Nephron (organoid): ENCODE results near the gene LRRC4C.
A peak's percentile ranks its signal among the peaks of the same experiment; 100 is the strongest.

Experiments
- H3K27ac Mint-ChIP-seq, 3 experiments: 2 replicates each; pipeline ENCODE4 v1.8.0; 2020; ENCODE audit warnings: mixed read lengths in 3 of 3, mild to moderate bottlenecking in 2 of 3, moderate library complexity in 1 of 3
- H3K27me3 Mint-ChIP-seq: 2 replicates; pipeline ENCODE4 v1.8.0; 2021; ENCODE audit warnings: low read depth, mild to moderate bottlenecking, moderate library complexity, mixed read lengths
- H3K36me3 Mint-ChIP-seq: 2 replicates; pipeline ENCODE4 v1.8.0; 2020; ENCODE audit warnings: low read depth, mixed read lengths
- H3K4me1 Mint-ChIP-seq: 2 replicates; pipeline ENCODE4 v1.8.0; 2020; ENCODE audit warnings: mixed read lengths
- H3K4me3 Mint-ChIP-seq, 3 experiments: 2 replicates each; pipeline ENCODE4 v1.8.0; 2020; ENCODE audit warnings: mild to moderate bottlenecking in 3 of 3, mixed read lengths in 3 of 3, moderate library complexity in 2 of 3
- H3K9me3 Mint-ChIP-seq: 2 replicates; pipeline ENCODE4 v1.8.0; 2020; ENCODE audit warnings: mixed read lengths
- CTCF ChIP-seq, 3 experiments: fragments of 200-600 bp; sonication (generic); IDR thresholded peaks; one replicate each; pipeline ENCODE4 v1.5.0; 2021; ENCODE audit warnings: antibody characterized with exemption in 3 of 3; ENCODE audit not compliant: unreplicated experiment in 3 of 3

LRRC4C gene

GRCh38 chr11:40819230-40819629, 640.2 kb downstream of the LRRC4C start:
- H3K4me1 Mint-ChIP-seq: no peaks in the 10 kb centered on the region
- no peak overlapping the region for H3K27ac Mint-ChIP-seq
- TF ChIP-seq CTCF (IDR thresholded peaks at IDR 0.05; ENCODE audit: unreplicated experiment in 3 of 3): no peak
- H3K9me3 Mint-ChIP-seq: peaks cover 4% of the 10 kb centered on the region
- no peak overlapping the region for H3K4me3 Mint-ChIP-seq
- H3K36me3 Mint-ChIP-seq: no peaks in the 10 kb centered on the region
- no peaks in the 10 kb centered on the region for H3K27me3 Mint-ChIP-seq

GRCh38 chr11:40816976-40817375, 642.5 kb downstream of the LRRC4C start:
- H3K4me1 Mint-ChIP-seq: no peaks in the 10 kb centered on the region
- H3K4me3 Mint-ChIP-seq: no peak overlapping the region
- TF ChIP-seq CTCF (IDR thresholded peaks at IDR 0.05; ENCODE audit: unreplicated experiment in 3 of 3): no peak
- no peak overlapping the region for H3K27ac Mint-ChIP-seq
- H3K36me3 Mint-ChIP-seq: no peaks in the 10 kb centered on the region
- no peaks in the 10 kb centered on the region for H3K27me3 Mint-ChIP-seq
- peaks cover 6% of the 10 kb centered on the region for H3K9me3 Mint-ChIP-seq

- no peak overlapping the region for H3K27ac Mint-ChIP-seq
- no peaks in the 10 kb centered on the region for H3K27me3 Mint-ChIP-seq
- no peaks in the 10 kb centered on the region for H3K36me3 Mint-ChIP-seq
- no peaks in the 10 kb centered on the region for H3K9me3 Mint-ChIP-seq
- no peak for TF ChIP-seq CTCF (IDR thresholded peaks at IDR 0.05; ENCODE audit: unreplicated experiment in 3 of 3)
- H3K4me1 Mint-ChIP-seq: no peaks in the 10 kb centered on the region
- H3K4me3 Mint-ChIP-seq: no peak overlapping the region
Observed at GRCh38 chr11:40797981-40798380, 661.5 kb downstream of the LRRC4C start.

GRCh38 chr11:40787224-40787623, 672.2 kb downstream of the LRRC4C start:
- H3K27ac Mint-ChIP-seq: no peak overlapping the region

DNA sequence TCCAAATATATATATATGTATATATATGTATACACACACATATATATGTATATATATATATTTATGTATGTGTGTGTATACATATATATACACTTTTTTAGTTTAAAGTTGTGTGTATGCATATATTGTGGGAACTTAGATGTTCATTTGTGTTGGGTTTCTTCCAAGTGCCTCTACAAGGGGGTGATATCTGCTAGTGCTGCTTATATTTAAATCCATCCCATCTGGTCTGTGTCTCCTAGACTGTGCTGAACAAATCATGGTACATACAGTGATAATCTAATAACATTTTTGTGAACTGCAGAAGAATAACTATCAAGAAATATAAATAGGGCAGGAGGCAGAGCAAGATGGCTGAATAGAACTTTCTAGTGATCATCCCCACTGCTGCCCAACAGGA, 696.4 kb downstream of the LRRC4C start:
- no peaks in the 10 kb centered on the region for H3K36me3 Mint-ChIP-seq
- H3K4me1 Mint-ChIP-seq: no peaks in the 10 kb centered on the region
- peaks cover 5% of the 10 kb centered on the region for H3K9me3 Mint-ChIP-seq
- no peak for TF ChIP-seq CTCF (IDR thresholded peaks at IDR 0.05; ENCODE audit: unreplicated experiment in 3 of 3)
- H3K4me3 Mint-ChIP-seq: no peak overlapping the region
- peak overlapping the region in 1 of 3 experiments; percentile 16 for H3K27ac Mint-ChIP-seq
- H3K27me3 Mint-ChIP-seq: no peaks in the 10 kb centered on the region

More at GRCh38 chr11:40787224-40787623, 672.2 kb downstream of the LRRC4C start:
- Mint-ChIP-seq H3K36me3 (no peaks in the 10 kb centered on the region), H3K4me3 (no peak overlapping the region), H3K27me3 (no peaks in the 10 kb centered on the region), H3K9me3 (no peaks in the 10 kb centered on the region), H3K4me1 (no peaks in the 10 kb centered on the region)
- no peak for TF ChIP-seq CTCF (IDR thresholded peaks at IDR 0.05; ENCODE audit: unreplicated experiment in 3 of 3)

DNA sequence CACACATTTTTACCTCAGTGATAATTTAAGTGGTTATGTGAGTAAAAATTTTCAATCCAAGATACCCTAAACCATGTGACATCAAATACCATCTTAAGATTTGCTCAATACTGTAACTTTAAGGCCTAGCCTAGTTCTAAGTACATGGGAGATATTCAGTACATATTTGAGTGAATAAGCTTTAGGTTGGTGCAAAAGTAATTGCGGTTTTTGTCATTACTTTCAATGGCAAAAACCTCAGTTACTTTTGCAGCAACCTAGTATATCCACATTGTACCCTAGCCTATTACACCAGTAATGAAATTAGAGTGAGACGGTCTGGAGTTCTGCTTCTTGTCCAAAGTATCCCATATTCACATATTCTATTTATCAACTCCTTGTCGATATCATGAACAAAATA, 700.1 kb downstream of the LRRC4C start:
- Mint-ChIP-seq H3K27ac (no peak overlapping the region), H3K4me1 (no peaks in the 10 kb centered on the region), H3K27me3 (no peaks in the 10 kb centered on the region), H3K36me3 (no peaks in the 10 kb centered on the region), H3K9me3 (no peaks in the 10 kb centered on the region), H3K4me3 (no peak overlapping the region)
- TF ChIP-seq CTCF (IDR thresholded peaks at IDR 0.05; ENCODE audit: unreplicated experiment in 3 of 3): no peak
